ENCODE results near the gene ACLY. TPM values are rescaled to one million over a fixed set of nuclear protein-coding genes. Genes with fewer than 3 reads are reported as not detected.
A peak's percentile ranks its signal among the peaks of the same experiment; 100 is the strongest.

Gene ACLY
- total and polyA plus RNA-seq, 2 of the 13 experiments (the other 11 are each of a cell fraction or from before 2014, with no cell fraction given): 111 to 218 TPM

GRCh38 chr17:41962768-41963434 is 44.1 kb upstream of the ACLY start (continued):
- peak; percentile 49; the same call in 1 of the 2 replicates for TF ChIP-seq NFKB2 (CRISPR knock-in tag; IDR thresholded peaks at IDR 0.05; ENCODE audit: borderline replicate concordance)
- no peak for TF ChIP-seq DR1 (CRISPR knock-in tag; IDR thresholded peaks at IDR 0.05)
- peak; percentile 25; the same call in 1 of the 2 replicates for TF ChIP-seq SALL1 (CRISPR knock-in tag; IDR thresholded peaks at IDR 0.05)
- TF ChIP-seq, protein P1, sequence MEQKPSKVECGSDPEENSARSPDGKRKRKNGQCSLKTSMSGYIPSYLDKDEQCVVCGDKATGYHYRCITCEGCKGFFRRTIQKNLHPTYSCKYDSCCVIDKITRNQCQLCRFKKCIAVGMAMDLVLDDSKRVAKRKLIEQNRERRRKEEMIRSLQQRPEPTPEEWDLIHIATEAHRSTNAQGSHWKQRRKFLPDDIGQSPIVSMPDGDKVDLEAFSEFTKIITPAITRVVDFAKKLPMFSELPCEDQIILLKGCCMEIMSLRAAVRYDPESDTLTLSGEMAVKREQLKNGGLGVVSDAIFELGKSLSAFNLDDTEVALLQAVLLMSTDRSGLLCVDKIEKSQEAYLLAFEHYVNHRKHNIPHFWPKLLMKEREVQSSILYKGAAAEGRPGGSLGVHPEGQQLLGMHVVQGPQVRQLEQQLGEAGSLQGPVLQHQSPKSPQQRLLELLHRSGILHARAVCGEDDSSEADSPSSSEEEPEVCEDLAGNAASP (CRISPR knock-in tag; IDR thresholded peaks at IDR 0.05; ENCODE audit: borderline replicate concordance): peak; percentile 79; the same call in 1 of the 2 replicates

DNA sequence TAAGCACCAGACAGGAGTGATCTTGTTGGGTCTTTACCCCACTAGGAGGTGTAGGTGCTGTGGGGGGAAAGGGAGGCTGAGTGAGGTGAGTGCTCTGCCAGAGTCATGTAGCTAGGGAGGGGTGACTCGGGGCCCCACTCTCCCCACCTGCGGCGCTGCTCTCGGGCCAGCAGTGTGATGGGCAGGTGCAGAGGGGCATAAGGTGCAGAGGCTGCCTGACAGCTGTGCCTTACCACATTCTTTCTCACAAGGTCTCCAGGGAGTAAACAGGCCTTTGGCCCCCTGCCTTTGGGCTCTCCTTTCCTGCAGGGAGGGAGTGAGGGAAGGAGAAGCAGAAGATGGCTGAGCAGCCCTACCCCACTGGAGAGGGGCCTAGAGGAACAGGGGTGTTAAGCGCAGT is 43.4 kb upstream of the ACLY start:
- Histone ChIP-seq H3K79me2 (ENCODE audit: insufficient read depth, low read length) (peaks cover 4% of the 10 kb centered on the region), H4K20me1 (ENCODE audit: insufficient read depth, low read length) (no peaks in the 10 kb centered on the region), H3K4me2 (ENCODE audit: low read depth, low read length) (peak overlapping the region; percentile 77), H2AFZ (ENCODE audit: low read length) (no peak overlapping the region), H3K27me3 (ENCODE audit: control insufficient read depth in 1 of 2, insufficient read depth in 2 of 2, low read length in 2 of 2) (peaks cover 3 to 25% of the 10 kb centered on the region in 2 experiments; a peak in 4 of 5 replicates), H3K9ac (ENCODE audit: insufficient read depth, low read depth, low read length) (no peak overlapping the region), H3K9me3 (ENCODE audit: low read length) (no peaks in the 10 kb centered on the region), H3K4me1 (ENCODE audit: insufficient read depth, low read length) (peaks cover 74% of the 10 kb centered on the region), H3K36me3 (replicated peaks in 1 of 2; ENCODE audit: control insufficient read depth in 1 of 2, insufficient read depth in 2 of 2, low read length in 2 of 2) (no peaks in the 10 kb centered on the region), H3K4me3 (replicated peaks in 1 of 3; ENCODE audit: insufficient read depth in 1 of 3, low read depth in 2 of 3, low read length in 3 of 3) (0 out of 6 replicates have a peak overlapping the region, but pooled peaks of 1 of the 3 experiments have one; percentile 61), H3K27ac (ENCODE audit: extremely low read length, insufficient read depth, low read length) (no peak overlapping the region)
- POLR2A ChIA-PET: interaction anchor here (9.0 kb wide), 1 partner anchor 55 kb away, joined by 180 read pairs; the partner anchor contains the start of genes DNAJC7 and NKIRAS2
- WGBS (ENCODE audit: low lambda C conversion rate): 20% methylated on average over 5 of the region's 5 CpGs
- ATAC-seq (no peak), DNase-seq (ENCODE audit: low spot score) (no peak), FAIRE-seq (no peak)
- no TSS peak for BruUV-seq (replicated peaks)
- no peak for TF ChIP-seq NR2F2 (IDR thresholded peaks at IDR 0.05; ENCODE audit: borderline replicate concordance, low read depth)
- TF ChIP-seq MED1 (CRISPR knock-in tag; IDR thresholded peaks at IDR 0.05): 0 out of 2 replicates have a peak, but pooled peaks have one; percentile 4
- intact Hi-C loops (cut with micrococcal nuclease; ENCODE audit: unreplicated experiment) (loop anchor here (2.0 kb wide), 1 partner anchor 155 kb away; no protein-coding TSS in a partner anchor), in situ Hi-C loops (cut with HindIII; ENCODE audit: extremely low pct_ligation_motif_present, low pct_unique_long_range_greater_than_20kb) (loop anchor here (5.0 kb wide), 2 partner anchors 100 to 150 kb away; partner anchors contain the start of gene DHX58)
- CTCF ChIA-PET (ENCODE audit: low intra/inter-chr PET ratio, low total read pairs): interaction anchor here (1.8 to 2.6 kb wide), 3 partner anchors 66 to 154 kb away, joined by 9 to 26 read pairs (median 17); no protein-coding TSS in a partner anchor

Data from HepG2 (cell line).